OCI-LY7 (cell line): ENCODE results near the gene GSDME.

Experiments
- CTCF ChIP-seq: fragments of 200-600 bp; sonication (generic); conservative IDR thresholded peaks from 2 replicates; pipeline ENCODE4 v1.5.1; 2014; ENCODE audit warnings: mild to moderate bottlenecking, antibody characterized with exemption, low read length, moderate library complexity, mixed read lengths
- EZH2phosphoT487 ChIP-seq: fragments of 200-600 bp; sonication (generic); IDR thresholded peaks from 2 replicates; pipeline ENCODE4 v1.6.1; 2018; ENCODE audit warnings: low read depth, borderline replicate concordance, mild to moderate bottlenecking, mixed run types, antibody characterized with exemption, low read length, moderate library complexity, mixed read lengths

- TF ChIP-seq CTCF (no peak), EZH2phosphoT487 (no peak)
These were observed 31.6 kb downstream of the GSDME start for GRCh38 chr7:24725554-24726241.
